ENCODE results near the gene DLX3. TPM values are rescaled to one million over a fixed set of nuclear protein-coding genes. Genes with fewer than 3 reads are reported as not detected.
"Not testable (repeated sequence)": the region's sequence is repeated elsewhere in the genome, so short reads cannot be mapped to it uniquely, and the experiment has no call there.

DLX3 gene
- total RNA-seq, 1 experiment from 2014 or later: 0.18 TPM

- CTCF ChIA-PET: no interaction called here
- no peak for TF ChIP-seq EZH2phosphoT487 (IDR thresholded peaks at IDR 0.05; ENCODE audit: borderline replicate concordance, low read length)
- TF ChIP-seq EZH2 (IDR thresholded peaks at IDR 0.05; ENCODE audit: low read length, unreplicated experiment): no peak
- no peak for TF ChIP-seq CTCF (conservative IDR thresholded peaks at IDR 0.05; ENCODE audit: low read depth, low read length)
- H2AFZ ChIP-seq (ENCODE audit: low read length): no peak overlapping the region
- H3K27me3 ChIP-seq (ENCODE audit: low read length): no peaks in the 10 kb centered on the region
- H3K36me3 ChIP-seq (ENCODE audit: low read depth, low read length): no peaks in the 10 kb centered on the region
- no peak overlapping the region for H3K4me2 ChIP-seq (ENCODE audit: low read length)
- H3F3A ChIP-seq (ENCODE audit: low read length, unreplicated experiment): no peaks in the 10 kb centered on the region
- no peaks in the 10 kb centered on the region for H3K79me2 ChIP-seq (ENCODE audit: low read length)
- no peaks in the 10 kb centered on the region for H4K20me1 ChIP-seq (ENCODE audit: low read length)
- H3K4me3 ChIP-seq (ENCODE audit: low read length): no peak overlapping the region
- intact Hi-C loops (cut with micrococcal nuclease): no loop called here
- no peak for DNase-seq
- no peak overlapping the region for H3K9ac ChIP-seq (ENCODE audit: low read length)
- no peaks in the 10 kb centered on the region for H3K9me2 ChIP-seq (replicated peaks; ENCODE audit: low read length)
- no peak overlapping the region for H3K27ac ChIP-seq (ENCODE audit: low read length)
- POLR2A ChIA-PET (ENCODE audit: unreplicated experiment): interaction anchor here (0.6 to 0.7 kb wide), 3 partner anchors 16 to 31 kb away, joined by 3 to 5 read pairs (median 3); no protein-coding TSS in a partner anchor
- BruUV-seq (replicated peaks): no TSS peak
- no peak for ATAC-seq
- H3K4me1 ChIP-seq (ENCODE audit: insufficient read depth, low read length): peaks cover 55% of the 10 kb centered on the region
- H3K9me3 ChIP-seq (ENCODE audit: low read length): no peaks in the 10 kb centered on the region
Measured at GRCh38 chr17:50042211-50042610, 47.2 kb upstream of the DLX3 start.

GRCh38 chr17:50040496-50040895 lies 45.5 kb upstream of the DLX3 start:
- H3K27ac ChIP-seq (ENCODE audit: low read length); ATAC-seq; intact Hi-C loops (cut with micrococcal nuclease); H3K9me2 ChIP-seq (replicated peaks; ENCODE audit: low read length); H3K9me3 ChIP-seq (ENCODE audit: low read length); DNase-seq; BruUV-seq (replicated peaks); H3K36me3 ChIP-seq (ENCODE audit: low read depth, low read length); H3K79me2 ChIP-seq (ENCODE audit: low read length); CTCF ChIA-PET; H3K4me3 ChIP-seq (ENCODE audit: low read length); H3F3A ChIP-seq (ENCODE audit: low read length, unreplicated experiment); H4K20me1 ChIP-seq (ENCODE audit: low read length); H3K27me3 ChIP-seq (ENCODE audit: low read length); H3K4me2 ChIP-seq (ENCODE audit: low read length); H3K9ac ChIP-seq (ENCODE audit: low read length); H2AFZ ChIP-seq (ENCODE audit: low read length): not testable (repeated sequence)
- POLR2A ChIA-PET (ENCODE audit: unreplicated experiment): interaction anchor here (1.3 kb wide), 1 partner anchor 13 kb away, joined by 7 read pairs; no protein-coding TSS in a partner anchor
- H3K4me1 ChIP-seq (ENCODE audit: insufficient read depth, low read length): peaks cover 49% of the 10 kb centered on the region

- no peaks in the 10 kb centered on the region for H3K9me2 ChIP-seq (replicated peaks; ENCODE audit: low read length)
- intact Hi-C loops (cut with micrococcal nuclease): no loop called here
- H3K36me3 ChIP-seq (ENCODE audit: low read depth, low read length): no peaks in the 10 kb centered on the region
- TF ChIP-seq CTCF (conservative IDR thresholded peaks at IDR 0.05; ENCODE audit: low read depth, low read length) (no peak), EZH2 (IDR thresholded peaks at IDR 0.05; ENCODE audit: low read length, unreplicated experiment) (no peak), EZH2phosphoT487 (IDR thresholded peaks at IDR 0.05; ENCODE audit: borderline replicate concordance, low read length) (no peak)
- no peak overlapping the region for H3K9ac ChIP-seq (ENCODE audit: low read length)
- no peaks in the 10 kb centered on the region for H3K27me3 ChIP-seq (ENCODE audit: low read length)
- no peak overlapping the region for H2AFZ ChIP-seq (ENCODE audit: low read length)
- DNase-seq (no peak), ATAC-seq (no peak)
- H3K4me3 ChIP-seq (ENCODE audit: low read length): no peak overlapping the region
- no TSS peak for BruUV-seq (replicated peaks)
- no peaks in the 10 kb centered on the region for H3K9me3 ChIP-seq (ENCODE audit: low read length)
- H3K79me2 ChIP-seq (ENCODE audit: low read length): no peaks in the 10 kb centered on the region
- H3K4me1 ChIP-seq (ENCODE audit: insufficient read depth, low read length): peaks cover 35% of the 10 kb centered on the region
- no peak overlapping the region for H3K4me2 ChIP-seq (ENCODE audit: low read length)
- no peak overlapping the region for H3K27ac ChIP-seq (ENCODE audit: low read length)
- POLR2A ChIA-PET (ENCODE audit: unreplicated experiment): interaction anchor here (0.6 to 1.3 kb wide), 3 partner anchors 9 to 24 kb away, joined by 3 to 9 read pairs (median 7); no protein-coding TSS in a partner anchor
- H3F3A ChIP-seq (ENCODE audit: low read length, unreplicated experiment): no peaks in the 10 kb centered on the region
- CTCF ChIA-PET: no interaction called here
- H4K20me1 ChIP-seq (ENCODE audit: low read length): no peaks in the 10 kb centered on the region
Measured at GRCh38 chr17:50039058-50039457, 44.0 kb upstream of the DLX3 start.
